ENCODE measurements around the gene CACNB3. TPM values are rescaled to one million over a fixed set of nuclear protein-coding genes. Genes with fewer than 3 reads are reported as not detected.

CACNB3 gene
- total and polyA plus RNA-seq, 2 of the 13 experiments (the other 11 are each of a cell fraction or from before 2014, with no cell fraction given), result 0.29 to 0.54 TPM

GRCh38 chr12:48794870-48795269 lies 23.4 kb upstream of the CACNB3 start:
- H2AFZ ChIP-seq (ENCODE audit: low read length), result no peak overlapping the region
- no peak overlapping the region for H3K9ac ChIP-seq (ENCODE audit: insufficient read depth, low read depth, low read length)
- H3K79me2 ChIP-seq (ENCODE audit: insufficient read depth, low read length), result no peaks in the 10 kb centered on the region
- POLR2A ChIA-PET, result interaction anchor here (0.7 kb wide), 1 partner anchor 42 kb away, joined by 7 read pairs; no protein-coding TSS in a partner anchor
- H3K9me3 ChIP-seq (ENCODE audit: low read length), result no peaks in the 10 kb centered on the region
- H3K27ac ChIP-seq (ENCODE audit: extremely low read length, insufficient read depth, low read length), result no peak overlapping the region
- no peak overlapping the region for H3K4me2 ChIP-seq (ENCODE audit: low read depth, low read length)
- CTCF ChIA-PET (ENCODE audit: low intra/inter-chr PET ratio, low total read pairs), result interaction anchor here (1.9 to 3.6 kb wide), 2 partner anchors 20 to 42 kb away, joined by 7 to 41 read pairs; no protein-coding TSS in a partner anchor
- H4K20me1 ChIP-seq (ENCODE audit: insufficient read depth, low read length), result no peaks in the 10 kb centered on the region
- H3K27me3 ChIP-seq (ENCODE audit: control insufficient read depth in 1 of 2, insufficient read depth in 2 of 2, low read length in 2 of 2), result no peaks in the 10 kb centered on the region
- 44% methylated on average over 3 of the region's 3 CpGs for WGBS (ENCODE audit: low lambda C conversion rate)
- peaks cover 28% of the 10 kb centered on the region for H3K4me1 ChIP-seq (ENCODE audit: insufficient read depth, low read length)
- no peak for FAIRE-seq
- BruUV-seq (replicated peaks), result no TSS peak
- in situ Hi-C loops (cut with HindIII; ENCODE audit: extremely low pct_ligation_motif_present, low pct_unique_long_range_greater_than_20kb) (loop anchor here (5.0 kb wide), 1 partner anchor 43 kb away; no protein-coding TSS in a partner anchor), intact Hi-C loops (cut with micrococcal nuclease; ENCODE audit: unreplicated experiment) (loop anchor here (1.0 kb wide), 1 partner anchor 42 kb away; no protein-coding TSS in a partner anchor)
- no peak for DNase-seq (ENCODE audit: low spot score)
- TF ChIP-seq ARNT2 (CRISPR knock-in tag; IDR thresholded peaks at IDR 0.05; ENCODE audit: low read depth), result no peak
- no peaks in the 10 kb centered on the region for H3K36me3 ChIP-seq (replicated peaks in 1 of 2; ENCODE audit: control insufficient read depth in 1 of 2, insufficient read depth in 2 of 2, low read length in 2 of 2)
- no peak overlapping the region for H3K4me3 ChIP-seq (replicated peaks in 1 of 3; ENCODE audit: insufficient read depth in 1 of 3, low read depth in 2 of 3, low read length in 3 of 3)
- ATAC-seq, result no peak

- CTCF ChIA-PET (ENCODE audit: low intra/inter-chr PET ratio, low total read pairs), result interaction anchor here (1.3 to 3.6 kb wide), 3 partner anchors 19 to 254 kb away, joined by 5 to 41 read pairs (median 7); no protein-coding TSS in a partner anchor
- Histone ChIP-seq H3K36me3 (replicated peaks in 1 of 2; ENCODE audit: control insufficient read depth in 1 of 2, insufficient read depth in 2 of 2, low read length in 2 of 2) (no peaks in the 10 kb centered on the region), H3K27me3 (ENCODE audit: control insufficient read depth in 1 of 2, insufficient read depth in 2 of 2, low read length in 2 of 2) (peaks cover 2 to 9% of the 10 kb centered on the region in 2 experiments; a peak in 2 of 5 replicates), H3K9ac (ENCODE audit: insufficient read depth, low read depth, low read length) (no peak overlapping the region), H2AFZ (ENCODE audit: low read length) (no peak overlapping the region), H3K4me1 (ENCODE audit: insufficient read depth, low read length) (peaks cover 20% of the 10 kb centered on the region), H4K20me1 (ENCODE audit: insufficient read depth, low read length) (no peaks in the 10 kb centered on the region), H3K79me2 (ENCODE audit: insufficient read depth, low read length) (no peaks in the 10 kb centered on the region), H3K9me3 (ENCODE audit: low read length) (no peaks in the 10 kb centered on the region), H3K4me3 (replicated peaks in 1 of 3; ENCODE audit: insufficient read depth in 1 of 3, low read depth in 2 of 3, low read length in 3 of 3) (peak overlapping the region in 1 of 3 experiments; percentile 61; a peak in 2 of 6 replicates), H3K27ac (ENCODE audit: extremely low read length, insufficient read depth, low read length) (no peak overlapping the region), H3K4me2 (ENCODE audit: low read depth, low read length) (peak overlapping the region; percentile 86)
- intact Hi-C loops (cut with micrococcal nuclease; ENCODE audit: unreplicated experiment), result loop anchor here (1.0 kb wide), 2 partner anchors 43 to 254 kb away; no protein-coding TSS in a partner anchor
- POLR2A ChIA-PET, result interaction anchor here (0.9 kb wide), 1 partner anchor 43 kb away, joined by 3 read pairs; no protein-coding TSS in a partner anchor
- FAIRE-seq (peak; percentile 91), DNase-seq (ENCODE audit: low spot score) (peak; percentile 67), ATAC-seq (peak; percentile 86)
- WGBS (ENCODE audit: low lambda C conversion rate), result 3% methylated on average over 11 of the region's 12 CpGs
- in situ Hi-C loops (cut with HindIII; ENCODE audit: extremely low pct_ligation_motif_present, low pct_unique_long_range_greater_than_20kb), result loop anchor here (5.0 kb wide), 1 partner anchor 44 kb away; no protein-coding TSS in a partner anchor
- BruUV-seq (replicated peaks), result no TSS peak
- TF ChIP-seq IRF2 (CRISPR knock-in tag; IDR thresholded peaks at IDR 0.05), result 0 out of 2 replicates have a peak, but pooled peaks have one; percentile 46
- no peak for TF ChIP-seq SOX6 (IDR thresholded peaks at IDR 0.05)
- TF ChIP-seq SOX6 (CRISPR knock-in tag; IDR thresholded peaks at IDR 0.05), result peak; percentile 19; the same call in 1 of the 2 replicates
- no peak for TF ChIP-seq BATF2 (CRISPR knock-in tag; IDR thresholded peaks at IDR 0.05)
- peak; percentile 49; the same call in 1 of the 2 replicates for TF ChIP-seq NCOR1 (IDR thresholded peaks at IDR 0.05; ENCODE audit: borderline replicate concordance, low read length)
- TF ChIP-seq ZBTB21 (CRISPR knock-in tag; IDR thresholded peaks at IDR 0.05), result no peak
- TF ChIP-seq CBFB (CRISPR knock-in tag; IDR thresholded peaks at IDR 0.05), result no peak
- TF ChIP-seq SAP130 (CRISPR knock-in tag; IDR thresholded peaks at IDR 0.05; ENCODE audit: low read depth), result 0 out of 2 replicates have a peak, but pooled peaks have one; percentile 17
- TF ChIP-seq HIVEP1 (CRISPR knock-in tag; IDR thresholded peaks at IDR 0.05), result no peak
- TF ChIP-seq PRDM4 (CRISPR knock-in tag; IDR thresholded peaks at IDR 0.05; ENCODE audit: borderline replicate concordance), result no peak
- no peak for TF ChIP-seq TFDP2 (CRISPR knock-in tag; IDR thresholded peaks at IDR 0.05)
These were observed 22.5 kb upstream of the CACNB3 start for GRCh38 chr12:48795550-48796455.
